HG02759 (cell line): ENCODE measurements around the gene NTNG1.

Experiments
- ATAC-seq: cut with Tn5 transposase; IDR thresholded peaks from one replicate; pipeline ENCODE4 v1.9.1; 2021; ENCODE audit warnings: mild to moderate bottlenecking, moderate library complexity; ENCODE audit not compliant: unreplicated experiment

The NTNG1 gene

DNA sequence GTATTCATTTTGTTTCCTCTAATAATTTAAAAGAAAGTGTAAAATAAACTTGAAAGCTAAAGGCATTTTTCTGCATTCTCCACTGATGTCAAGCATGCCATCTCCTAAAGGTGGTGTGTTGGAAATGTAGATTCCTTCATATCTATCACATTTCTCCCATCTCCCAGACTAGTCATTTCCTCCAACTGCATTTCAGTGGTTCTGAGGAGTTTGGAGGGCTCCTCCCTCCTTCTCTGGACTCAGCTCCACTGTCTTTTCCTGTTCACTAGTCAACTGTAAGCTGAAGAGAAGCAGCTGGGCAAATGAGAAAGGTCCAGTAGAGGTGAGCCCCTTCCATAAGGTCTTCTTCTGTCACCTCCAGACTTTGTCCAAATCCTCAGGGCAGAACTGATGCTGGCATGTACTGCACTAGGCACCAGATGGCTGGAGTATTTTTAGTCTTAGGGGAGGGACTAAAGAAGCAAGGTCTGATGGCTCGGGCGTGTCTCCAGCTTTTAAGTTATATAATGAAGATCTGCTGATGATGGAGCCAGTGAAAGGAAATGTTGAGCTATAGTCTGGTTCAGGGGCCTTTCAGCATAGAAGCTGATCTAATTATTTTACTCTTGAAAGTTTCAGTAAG, 186.1 kb downstream of the NTNG1 start:
- ATAC-seq: no peak

DNA sequence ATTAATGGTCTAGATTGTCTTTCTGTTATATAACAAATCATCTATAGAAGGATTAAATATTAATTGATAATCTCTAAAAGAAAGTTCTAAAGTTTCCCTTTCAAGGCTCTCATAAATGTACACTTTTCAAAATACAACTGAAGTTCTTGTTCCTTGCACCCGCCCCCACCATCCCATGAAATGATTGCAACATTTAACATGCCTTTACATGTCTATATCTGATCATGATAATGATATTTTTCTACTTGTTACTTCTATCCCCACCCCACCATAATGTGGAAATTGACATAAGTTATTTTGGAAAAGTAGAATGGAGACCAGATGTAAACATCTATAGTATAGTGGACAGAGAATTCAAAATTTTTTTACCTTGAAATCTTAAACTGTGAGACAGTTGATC, 186.6 kb downstream of the NTNG1 start:
- ATAC-seq: no peak

DNA sequence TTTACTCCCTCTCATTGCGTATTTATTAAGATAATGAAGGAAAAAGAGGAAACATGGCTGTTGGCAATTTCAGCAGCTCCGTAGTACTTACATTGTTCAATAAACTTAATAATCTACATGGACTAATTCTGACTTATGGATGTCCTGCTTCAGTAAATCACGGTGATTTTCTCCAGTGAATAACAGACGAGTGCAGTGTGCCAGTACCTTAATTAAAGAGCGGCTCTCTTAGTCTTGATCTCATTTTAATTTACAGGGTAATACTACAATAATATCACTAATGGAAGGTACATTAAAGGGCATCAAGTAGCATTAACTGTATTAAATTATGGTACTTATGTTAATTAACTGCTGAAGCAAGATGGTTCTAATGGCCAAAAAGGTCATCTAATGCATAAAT, 187.2 kb downstream of the NTNG1 start:
- ATAC-seq: no peak

DNA sequence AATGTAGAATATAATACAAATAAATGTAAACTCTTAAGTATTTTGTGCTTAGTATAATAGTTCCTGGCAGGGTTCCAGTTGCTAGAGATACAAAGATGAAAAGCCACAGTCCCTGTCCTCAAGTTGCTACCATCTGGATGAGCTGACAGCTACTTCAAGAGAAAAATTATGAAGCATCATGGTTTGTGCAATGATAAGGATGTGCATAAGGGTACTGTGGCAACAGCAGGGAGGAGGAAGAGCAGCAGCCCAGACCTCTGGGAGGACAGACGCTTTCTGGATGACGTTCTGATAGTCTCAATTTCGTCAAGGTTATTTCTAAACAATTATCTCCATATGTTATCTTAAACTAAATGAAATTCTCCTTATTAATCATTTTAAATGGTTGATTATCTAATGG, 198.9 kb downstream of the NTNG1 start:
- no peak for ATAC-seq

DNA sequence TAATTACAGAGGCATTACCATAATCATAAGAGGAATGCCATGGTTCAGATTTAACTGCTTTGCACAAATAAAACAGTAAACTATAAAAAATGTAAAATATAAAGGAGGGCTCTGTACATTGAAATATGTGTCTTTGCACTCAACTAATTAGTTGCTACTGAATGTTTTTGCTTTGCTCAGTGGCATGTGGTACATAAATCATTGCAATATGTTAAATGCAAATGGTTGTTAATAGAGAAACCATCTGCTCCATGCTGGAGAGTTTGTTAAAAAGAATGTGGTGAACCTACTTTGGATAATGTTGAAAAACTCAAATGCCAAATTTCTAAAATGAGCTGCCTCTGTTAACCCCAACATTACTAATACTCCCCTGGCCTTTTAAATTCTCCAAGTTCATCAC, 201.5 kb downstream of the NTNG1 start:
- no peak for ATAC-seq

DNA sequence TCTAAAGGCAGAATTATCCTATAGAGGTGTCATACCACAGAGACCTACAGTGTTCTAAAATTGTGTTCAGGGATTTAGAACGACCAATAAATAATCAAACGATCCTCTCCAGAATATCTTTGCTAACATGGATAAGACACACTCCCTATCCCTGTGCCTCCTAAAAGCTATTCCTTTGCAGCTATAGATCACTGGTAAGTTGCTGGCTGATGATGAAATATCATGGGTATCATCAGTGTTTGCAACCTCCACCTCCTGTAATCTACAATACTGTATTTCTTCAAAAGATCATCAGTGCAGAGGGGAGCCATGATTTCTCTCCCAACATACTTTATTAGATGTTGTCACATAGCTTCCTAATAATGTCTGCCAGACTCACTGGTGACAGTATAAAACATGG, 201.9 kb downstream of the NTNG1 start:
- ATAC-seq: no peak

DNA sequence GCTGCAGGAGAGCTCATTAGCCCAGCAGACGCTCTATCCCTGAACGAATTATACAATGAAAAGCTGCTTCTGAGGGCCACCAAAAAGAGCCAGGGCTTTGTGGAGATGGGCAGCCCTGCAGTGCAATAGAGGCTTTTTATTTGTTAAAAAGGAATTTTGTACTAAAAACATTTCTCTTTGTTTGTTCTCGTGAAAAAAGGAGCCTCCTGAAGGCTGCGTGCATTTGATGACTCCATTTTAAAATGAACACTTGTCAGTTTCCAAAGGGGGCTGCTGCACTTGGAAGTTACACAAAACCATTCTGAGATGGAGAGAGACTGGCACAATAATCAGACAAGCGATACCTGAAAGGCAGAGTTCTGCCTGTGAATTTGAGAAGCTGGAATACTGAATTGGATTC, 202.8 kb downstream of the NTNG1 start:
- ATAC-seq: no peak

DNA sequence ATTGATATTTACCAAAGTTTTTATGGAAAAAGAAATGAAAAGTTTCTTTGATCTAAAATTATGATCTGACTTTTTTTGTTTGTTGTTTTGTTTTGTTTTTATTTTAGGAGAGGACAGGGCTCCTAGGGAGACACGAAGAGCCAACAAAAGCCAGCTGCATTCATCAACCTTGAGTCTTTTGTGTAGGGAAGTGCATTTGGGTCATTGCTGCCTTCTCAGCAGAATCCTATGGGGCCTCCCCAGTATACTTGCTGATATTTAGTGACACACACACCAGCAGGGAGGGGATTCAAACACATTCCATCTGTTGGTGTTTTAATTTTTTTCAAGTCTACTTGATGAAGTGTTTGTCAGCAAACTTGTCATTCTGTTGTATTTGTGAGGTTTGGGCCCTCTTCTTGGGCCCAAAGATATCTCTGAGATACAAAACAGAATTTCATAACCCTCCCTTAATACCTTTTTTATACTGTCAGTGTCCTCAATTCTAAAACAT, 203.5 kb downstream of the NTNG1 start:
- no peak for ATAC-seq

DNA sequence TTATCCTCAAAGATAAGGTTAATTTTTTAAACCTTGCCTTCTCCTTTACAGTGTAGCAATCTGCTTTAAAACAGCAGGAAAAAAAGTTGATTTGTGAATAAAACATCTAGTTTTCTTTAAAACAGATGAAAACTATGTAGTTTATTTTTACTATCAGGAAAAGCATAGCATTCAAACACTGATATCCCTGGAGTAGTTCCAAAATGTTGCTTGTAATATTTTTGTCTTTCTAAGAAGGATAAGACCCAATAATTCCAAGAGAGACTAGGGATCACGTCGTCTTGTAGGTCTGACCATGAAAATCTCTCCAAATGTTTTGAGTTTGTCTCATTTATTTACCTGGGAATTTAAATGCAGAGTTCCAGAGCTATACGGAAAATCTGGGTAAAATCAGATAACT, 204.0 kb downstream of the NTNG1 start:
- no peak for ATAC-seq

DNA sequence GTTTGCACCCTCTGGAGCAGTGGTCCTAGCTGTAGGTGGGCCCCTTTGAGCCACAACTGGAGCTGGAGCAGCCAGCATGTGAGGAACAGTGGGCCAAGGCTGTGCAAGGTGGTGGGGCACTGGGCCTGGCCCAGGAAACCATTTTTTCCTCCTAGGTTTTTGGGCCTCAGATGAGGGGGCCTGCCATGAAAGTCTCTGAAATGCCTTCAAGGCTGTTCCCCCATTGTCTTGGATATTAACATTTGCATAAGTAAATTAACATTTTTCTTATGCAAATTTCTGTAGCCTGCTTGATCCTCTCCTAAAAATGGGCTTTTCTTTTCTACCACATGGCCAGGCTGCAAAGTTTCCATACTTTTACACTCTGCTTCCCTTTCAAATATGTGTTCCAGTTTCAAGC, 212.0 kb downstream of the NTNG1 start:
- no peak for ATAC-seq

DNA sequence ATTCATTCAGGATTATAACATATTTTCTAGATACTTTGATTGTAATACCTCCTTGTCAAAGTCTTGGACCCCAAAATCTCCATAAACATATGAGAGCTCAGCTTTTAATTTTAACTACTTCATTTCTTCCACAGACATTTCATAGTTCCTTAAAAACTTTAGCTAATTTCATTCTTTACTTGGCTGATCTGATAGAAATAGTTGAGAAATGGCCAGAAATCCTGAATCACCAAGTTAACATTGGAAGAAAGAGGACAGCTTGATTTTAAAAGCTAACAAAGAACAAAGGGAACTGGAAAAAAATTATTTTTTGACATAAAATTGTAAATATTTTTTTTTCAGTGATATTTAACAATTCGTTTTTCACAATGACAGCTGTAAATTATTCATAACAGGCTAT, 216.5 kb downstream of the NTNG1 start:
- ATAC-seq: no peak

DNA sequence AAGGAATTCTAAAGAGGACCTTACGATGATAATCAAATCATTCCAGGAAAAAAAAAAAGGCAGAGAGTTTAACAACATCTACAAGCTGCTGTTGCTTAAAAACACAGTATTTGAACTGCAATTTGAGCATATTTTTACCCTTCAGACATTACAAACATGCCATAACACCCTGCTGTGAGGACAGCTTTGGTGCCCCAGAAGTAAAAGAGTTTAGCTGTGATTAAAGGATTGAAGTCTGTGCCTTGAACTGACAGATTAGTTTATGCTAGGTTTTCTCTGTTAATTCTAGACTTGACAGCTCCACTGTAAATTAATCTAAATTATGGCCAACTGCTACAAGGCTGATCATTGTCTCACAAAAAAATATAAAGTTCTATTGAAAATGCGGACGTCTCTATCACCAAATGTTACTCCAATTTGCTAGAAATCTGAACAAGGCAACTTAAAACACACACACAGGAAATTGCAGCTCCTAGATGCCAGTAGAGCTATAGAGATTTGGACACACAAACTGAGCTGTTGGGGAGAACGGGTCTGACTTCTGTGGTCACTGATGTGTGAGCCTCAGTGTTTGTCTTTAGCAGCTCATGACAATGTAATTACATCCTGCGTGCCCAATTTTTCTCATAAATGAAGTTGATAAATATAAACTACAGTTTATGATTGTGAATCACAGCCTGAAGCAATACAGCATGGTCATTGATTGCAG, 217.9 kb downstream of the NTNG1 start:
- no peak for ATAC-seq

DNA sequence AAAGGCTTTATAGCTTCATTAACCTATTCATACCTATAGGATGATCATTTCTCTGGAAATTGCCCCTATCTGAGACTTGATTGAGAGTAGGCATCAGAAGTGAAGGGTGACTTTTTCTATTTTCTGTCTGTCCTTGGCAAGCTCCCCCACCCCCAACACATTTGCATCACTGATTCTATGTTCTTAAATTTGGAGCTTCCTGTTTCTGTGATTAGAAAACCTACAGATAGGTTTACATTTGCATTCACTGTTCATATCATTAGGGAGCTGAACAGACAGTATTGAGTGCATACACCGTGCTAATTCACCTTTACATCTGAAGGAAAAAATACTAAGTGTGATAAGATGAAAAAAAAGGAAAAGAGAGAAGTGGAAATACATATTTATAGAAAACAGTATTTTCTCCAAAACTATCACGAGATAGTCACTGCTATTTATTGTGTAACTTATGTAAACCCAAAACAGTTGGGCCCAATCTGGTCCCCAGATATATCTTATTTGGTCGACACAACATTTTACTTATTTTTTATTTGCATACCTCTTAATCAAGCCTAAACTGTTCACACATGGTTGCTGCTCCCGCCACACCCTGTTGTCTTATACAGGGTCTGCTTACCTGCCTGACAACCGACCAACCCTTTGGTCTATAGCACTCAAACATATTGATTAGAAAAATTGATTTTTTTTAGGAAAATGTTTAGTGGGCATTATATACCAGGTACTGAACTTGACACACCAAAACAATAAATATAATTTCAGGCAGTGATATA, 218.8 kb downstream of the NTNG1 start:
- no peak for ATAC-seq

DNA sequence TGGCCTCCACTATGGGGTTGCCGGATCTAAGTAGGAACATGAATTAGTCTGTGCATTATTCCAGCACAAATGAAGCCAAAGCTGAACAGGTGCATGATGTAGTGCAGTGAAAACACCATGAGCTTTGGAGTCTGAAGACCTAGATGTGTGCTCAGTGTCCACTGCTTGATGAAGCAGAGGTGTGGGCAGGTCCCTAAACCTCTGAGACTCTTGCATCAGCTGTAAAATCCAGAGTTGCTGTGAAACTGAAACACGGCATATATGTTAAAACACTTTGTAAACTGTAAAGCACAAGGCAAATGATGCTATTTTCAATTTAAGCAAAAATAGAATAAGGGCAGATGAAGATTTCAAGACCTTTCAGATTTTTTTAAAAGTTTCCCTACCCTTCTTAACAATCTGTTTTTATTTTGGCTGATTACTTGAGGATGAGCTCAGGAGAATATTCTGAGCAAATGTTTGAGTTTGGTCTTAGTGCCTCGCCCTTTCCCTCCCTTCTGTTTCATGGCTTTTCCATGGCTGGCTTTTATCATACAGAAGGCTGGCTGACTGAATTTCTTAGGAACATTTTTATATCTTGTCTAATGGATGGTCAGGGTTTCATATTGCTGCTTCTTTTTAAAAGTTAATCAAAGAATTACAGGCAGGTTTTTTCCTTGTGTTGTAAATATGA, 221.8 kb downstream of the NTNG1 start:
- peak; percentile 53 for ATAC-seq

DNA sequence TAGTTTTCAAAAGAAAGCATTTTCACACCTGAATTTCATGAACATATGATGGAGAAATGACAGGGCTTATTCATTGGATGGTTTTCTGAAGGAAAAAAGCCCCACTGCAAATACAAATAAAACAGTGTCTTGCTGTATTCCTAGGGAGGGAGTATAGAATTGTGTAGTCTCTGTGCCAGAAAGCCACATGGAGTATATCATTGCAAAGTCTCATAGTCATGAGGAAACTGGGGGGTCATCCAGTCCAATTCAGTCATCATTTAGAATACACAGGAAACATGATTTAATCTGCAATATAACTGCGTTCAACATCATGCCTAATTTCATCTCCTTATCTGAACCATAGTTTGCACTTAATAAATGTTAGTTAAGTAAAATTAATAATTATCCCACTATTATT, 222.3 kb downstream of the NTNG1 start:
- no peak for ATAC-seq

DNA sequence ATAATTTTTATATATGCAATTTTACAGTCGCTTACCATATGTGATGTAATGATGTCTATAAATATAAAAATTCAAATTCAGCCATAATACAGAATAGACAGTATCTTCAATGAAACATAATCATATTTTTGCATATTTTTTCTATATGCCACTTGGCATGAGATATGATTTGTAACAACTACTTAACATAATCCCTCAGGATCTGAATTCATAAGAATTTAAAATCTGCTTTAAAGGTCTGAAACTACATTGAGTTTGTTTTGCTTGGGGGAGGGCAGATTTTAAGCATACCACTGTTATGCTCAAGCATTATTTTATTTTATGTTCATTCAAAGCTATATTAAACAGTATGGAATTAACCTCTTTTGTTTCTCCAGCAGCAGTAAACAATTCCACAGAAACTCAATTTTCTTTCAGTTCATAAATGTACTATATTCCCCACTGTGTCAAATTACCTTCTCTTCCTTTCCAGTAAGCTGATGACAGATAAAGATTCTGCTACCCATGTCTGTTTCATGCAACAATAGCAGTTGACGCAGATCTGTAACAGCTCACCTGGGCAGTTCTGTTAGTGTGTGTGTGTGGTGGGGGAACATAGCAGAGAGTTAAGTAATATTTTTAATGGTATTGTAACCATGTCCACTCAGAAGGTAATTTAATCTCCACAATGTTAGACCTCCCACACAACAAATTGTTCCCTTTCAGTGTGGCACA, 224.8 kb downstream of the NTNG1 start:
- ATAC-seq: no peak

DNA sequence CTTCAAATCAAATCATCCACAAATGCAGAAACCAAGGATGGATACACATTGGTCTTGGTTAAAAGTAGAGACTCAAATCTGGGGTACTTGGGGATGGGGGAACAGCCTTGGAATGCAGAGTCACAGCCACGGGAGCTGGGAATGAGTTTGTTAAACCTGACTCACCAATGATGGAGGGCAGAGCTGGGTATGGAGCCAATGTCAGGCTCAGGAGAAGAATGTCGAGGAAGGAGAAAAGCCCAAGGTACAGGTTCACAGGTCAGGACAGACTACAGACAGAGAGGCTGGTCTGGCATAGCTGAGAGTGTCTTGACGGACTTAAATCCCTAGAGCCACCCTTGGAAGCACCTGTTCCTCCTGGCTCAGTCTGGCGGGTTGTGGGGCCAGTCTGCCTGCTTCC, 237.6 kb downstream of the NTNG1 start:
- ATAC-seq: no peak

DNA sequence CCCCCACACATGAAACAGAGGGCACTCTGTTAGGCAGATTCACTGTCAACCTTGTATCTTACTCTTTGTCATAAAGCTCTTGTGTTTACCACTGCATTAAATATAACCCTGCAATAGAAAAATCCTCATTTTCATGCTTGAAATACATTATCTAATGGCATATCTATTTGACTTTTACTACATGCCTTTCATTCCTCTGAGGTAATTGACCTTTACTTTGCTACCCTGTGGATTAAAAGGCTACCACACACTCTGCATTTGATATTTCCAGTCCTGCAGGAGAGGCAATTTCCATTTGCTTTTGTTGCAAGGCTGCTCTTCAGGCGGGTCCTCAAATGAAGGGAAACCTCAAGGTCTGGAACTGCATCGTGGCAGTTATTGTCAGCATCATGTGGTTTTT, 238.0 kb downstream of the NTNG1 start:
- ATAC-seq: no peak

DNA sequence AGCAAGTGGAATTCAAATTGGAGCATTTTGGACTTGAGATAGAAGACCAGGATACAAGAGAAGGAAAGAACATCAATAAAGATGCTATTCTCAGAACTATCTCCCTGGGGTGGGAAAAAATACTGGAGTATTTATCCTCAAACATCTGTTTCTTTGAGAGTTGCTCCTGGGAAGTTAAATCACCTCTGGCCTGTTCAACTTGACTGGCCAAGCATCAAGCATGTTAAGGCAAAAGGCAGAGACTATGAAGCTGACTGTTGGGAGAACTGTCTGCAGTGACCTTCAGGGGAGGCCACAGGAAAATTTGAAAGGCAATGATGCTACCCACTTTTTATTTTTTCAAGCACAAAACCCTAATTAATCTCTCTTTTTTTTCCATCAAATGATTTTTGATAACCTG, 239.0 kb downstream of the NTNG1 start:
- ATAC-seq: no peak

DNA sequence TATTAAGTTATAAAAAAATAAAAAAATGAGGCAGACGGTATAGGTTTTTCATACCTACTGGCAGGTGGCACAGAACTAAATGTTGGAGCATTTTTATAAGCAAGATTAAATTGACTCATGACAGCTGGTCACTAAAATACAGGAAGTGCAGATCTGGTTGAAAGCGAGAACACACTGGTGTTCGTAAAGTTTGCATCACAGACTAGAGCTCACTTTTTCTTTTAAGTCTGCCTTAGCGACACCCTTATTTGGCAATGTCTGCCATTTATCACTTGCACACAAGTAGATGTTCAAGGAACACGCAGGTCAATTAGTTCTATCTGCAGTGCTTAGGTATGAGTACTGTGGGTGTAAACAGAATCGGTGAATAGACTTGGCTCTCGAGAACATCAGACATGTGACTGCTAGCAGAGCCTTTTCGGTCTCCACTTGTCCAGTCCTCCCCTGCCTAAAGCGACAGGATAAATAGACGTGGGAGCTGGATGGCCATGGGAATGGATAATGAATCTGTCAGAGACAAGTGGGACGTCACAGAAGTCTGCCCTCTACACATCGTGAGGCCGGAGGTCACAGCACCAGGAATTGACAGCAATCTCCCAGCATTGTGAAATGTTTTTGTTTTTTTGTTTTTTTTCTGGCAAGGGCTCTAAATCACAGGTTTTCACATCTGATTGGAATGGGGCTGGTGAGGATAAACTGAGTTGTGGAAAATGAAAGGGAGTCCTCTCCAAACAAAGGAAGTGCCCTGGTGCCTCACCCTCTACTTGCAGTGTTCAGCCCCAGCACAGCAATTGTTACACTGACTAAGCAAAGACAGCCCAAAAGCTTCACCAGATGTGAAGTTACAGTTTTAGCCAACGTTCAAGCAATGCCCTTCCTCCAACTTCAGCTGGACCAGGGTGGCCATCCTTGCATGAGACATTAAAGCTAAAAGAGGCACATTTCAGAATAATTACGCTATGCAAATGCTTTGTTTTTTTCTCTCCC, 248.9 kb downstream of the NTNG1 start:
- peak; percentile 49 for ATAC-seq
